Mammary epithelial cell (primary cell): Measurements from ENCODE around the gene ALKAL2.

Experiments
- CTCF ChIP-seq, 2 donors: IDR thresholded peaks in 1 of 2; conservative IDR thresholded peaks in 1 of 2; 2 replicates each; pipeline ENCODE4 v1.5.1; 2011 to 2012; ENCODE audit warnings: inconsistent platforms in 2 of 2, low read length in 2 of 2, mild to moderate bottlenecking in 2 of 2, control low read depth in 1 of 2, low read depth in 1 of 2; ENCODE audit not compliant: insufficient read depth in 1 of 2; ENCODE audit errors: extremely low read depth in 1 of 2
- EZH2 ChIP-seq: IDR thresholded peaks from 2 replicates; pipeline ENCODE4 v1.6.1; 2012; ENCODE audit warnings: low read length, inconsistent platforms, borderline replicate concordance

- TF ChIP-seq CTCF (conservative IDR thresholded peaks at IDR 0.05 in 1 of 2, IDR thresholded peaks at IDR 0.05 in 1 of 2; ENCODE audit: extremely low read depth in 1 of 2, insufficient read depth in 1 of 2, low read depth in 1 of 2, low read length in 2 of 2) (no peak), EZH2 (no peak)
These were observed 6.5 kb downstream of the ALKAL2 start for GRCh38 chr2:281381-281780.
